Heart right ventricle (tissue), 16 donors: Measurements from ENCODE around the gene RHEB. TPM values are rescaled to one million over a fixed set of nuclear protein-coding genes. Genes with fewer than 3 reads are reported as not detected.

ENCODE experiments used
- ATAC-seq, 8 donors: fragments of 200-7000 bp; cut with Tn5 transposase; one replicate each; pipeline ENCODE4 v1.9.1; 2020; ENCODE audit warnings: mild to moderate bottlenecking in 8 of 8, moderate library complexity in 8 of 8, moderate number of reproducible peaks in 1 of 8
- DNase-seq, 2 donors: peaks; one replicate each; pipeline ENCODE4 v3.0.0-alpha.2; 2020
- H3K27ac ChIP-seq, 10 donors: fragments of 200-600 bp; sonication (generic) in 2 of 10; one replicate each; pipeline versions ENCODE4 v1.5.0 to v1.8.0; 2020 to 2022; ENCODE audit warnings: mild to moderate bottlenecking in 3 of 10
- H3K27me3 ChIP-seq, 7 donors: fragments of 200-600 bp; one replicate each; pipeline ENCODE4 v1.8.0; 2021 to 2022; ENCODE audit warnings: mild to moderate bottlenecking in 2 of 7
- H3K36me3 ChIP-seq, 9 donors: fragments of 200-600 bp; sonication (generic) in 1 of 9; one replicate each; pipeline versions ENCODE4 v1.5.0 to v1.8.0; 2020 to 2022; ENCODE audit warnings: mild to moderate bottlenecking in 2 of 9
- H3K4me1 ChIP-seq, 9 donors: fragments of 200-600 bp; sonication (generic) in 1 of 9; one replicate each; pipeline versions ENCODE4 v1.5.0 to v1.8.0; 2020 to 2022; ENCODE audit warnings: mild to moderate bottlenecking in 4 of 9
- H3K4me3 ChIP-seq, 10 donors: fragments of 200-600 bp; sonication (generic) in 2 of 10; one replicate each; pipeline versions ENCODE4 v1.5.0 to v1.8.0; 2020 to 2022; ENCODE audit warnings: mild to moderate bottlenecking in 7 of 10, moderate library complexity in 2 of 10
- H3K9me3 ChIP-seq, 11 donors: fragments of 200-600 bp in 10 of 11; sonication (generic) in 2 of 11; one replicate each; pipeline versions ENCODE4 v1.5.0 to v1.8.0; 2013 to 2022; ENCODE audit warnings: mild to moderate bottlenecking in 2 of 11, control low read depth in 1 of 11, moderate library complexity in 1 of 11
- WGBS, 2 donors: extraction: QIAGEN DNeasy Blood & Tissue Kit; methylation state at CpG; one replicate each; pipeline ENCODE4 v1.1.7; 2013; ENCODE audit warnings: inconsistent platforms in 1 of 2; 5-methylcytosine and 5-hydroxymethylcytosine counted together
- intact Hi-C, 10 donors: fragments of 100-400 bp; cut with DNase I; formaldehyde crosslinking; loops; one replicate each; pipeline versions ENCODE4 v1.11.1 to v1.14.2; 2022
- polyA plus RNA-seq, 2 donors: library from polyadenylated mRNA; stranded (reverse); fragments of 200-250 nt; gene quantifications; one replicate each; pipeline ENCODE4 v1.2.3, GENCODE V29; 2013
- total RNA-seq, 10 donors: library from RNA; stranded (reverse); fragmentation: NEBNext Ultra II Directional in 3 of 10; extraction: Animal tissue kit (Norgen Biotek cat#: 25700) in 3 of 10; gene quantifications; one replicate each; pipeline versions ENCODE4 v1.2.1 to v1.2.4, GENCODE V29; 2021 to 2023
- TF ChIP-seq, protein P1 (sequence below), 9 donors: fragments of 200-600 bp; sonication (generic) in 2 of 9; IDR thresholded peaks; one replicate each; pipeline versions ENCODE4 v1.5.0 to v1.8.0; 2021 to 2022; ENCODE audit warnings: antibody characterized with exemption in 9 of 9, mild to moderate bottlenecking in 5 of 9, moderate library complexity in 1 of 9
- donor health status: Arrhythmogenic right ventricular cardiomyopathy.
- donor health status: ischemic (EF 13 %, LVEDD 7.1; RV severe dilation, severe dysfunction).
- donor health status: healthy with polysubstance abuse.
- donor health status: DM: no; HTN: yes; CAD: no.
- donor health status: DM: no; HTN: no; CAD: no.
- donor health status: ischemic (EF 25% LVEDD 6.9; RV normal size, moderate dysfunction).
- donor health status: ischemic (EF 25% LVEDD 5.7; RV mildly dilated, moderate dysfunction).
- donor health status: healthy.
- donor health status: DM: yes; HTN: yes; CAD: no.
- donor health status: Ischemic cardiomyopathy.
- donor health status: ischemic (EF 35%, LVEDD 5.7; RV mildly dilated, moderate dysfunction).
- donor health status: nonischemic (EF 11% LVEDD 7.7; RV severe dilation, severe dysfunction).
- donor health status: DM: yes; HTN: yes; CAD: no.
- donor health status: PGD.
- donor health status: ischemic (EF 29% LVEDD 5.4; RV normal size, mild dysfunction).
- donor health status: nonischemic (EF 23%, LVEDD 6.1; RV moderate dilation, normal function).

Gene RHEB
- total and polyA plus RNA-seq, 12 donors: 56.0 to 174 (median 104) TPM

DNA sequence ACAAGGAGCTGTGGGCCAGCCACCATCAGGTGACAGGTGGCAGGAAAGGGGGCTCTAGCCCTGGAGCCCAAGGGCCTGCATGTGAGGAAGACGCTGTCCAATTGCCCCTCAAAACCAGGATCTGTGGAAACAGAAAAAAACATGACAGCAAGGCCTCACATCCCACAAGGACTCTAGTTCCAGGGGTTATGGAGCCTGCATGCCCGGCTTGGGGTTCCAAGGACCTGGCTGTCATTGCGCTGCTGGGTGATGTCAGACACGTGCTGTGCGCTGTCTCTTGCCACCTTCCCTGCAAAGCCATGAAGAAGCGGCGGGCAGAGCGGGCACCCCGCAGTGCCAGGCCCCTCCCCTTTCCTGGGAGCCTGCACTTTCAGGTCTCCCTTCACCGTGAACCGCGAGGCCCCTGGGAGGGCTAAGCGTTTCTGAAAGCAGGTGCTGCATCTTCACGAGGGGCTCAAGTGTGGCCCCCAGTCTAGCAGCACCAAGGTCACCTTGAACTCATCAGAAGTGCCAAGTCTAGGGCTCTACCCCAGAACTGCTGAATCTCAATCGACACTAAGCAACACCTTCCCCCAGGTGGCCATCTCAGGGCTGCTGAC is 64.7 kb downstream of the RHEB start:
- WGBS, 2 donors: 91 to 92% methylated on average over 15 of the region's 15 CpGs
- intact Hi-C loops: loop anchor here in 3 of 10 donors (10.0 kb wide), 2 partner anchors 170 to 300 kb away; no protein-coding TSS in a partner anchor
- Histone ChIP-seq H3K27ac (no peak overlapping the region), H3K4me1 (peaks cover 8 to 19% (median 10%) of the 10 kb centered on the region in 9 donors), H3K27me3 (no peaks in the 10 kb centered on the region), H3K9me3 (no peaks in the 10 kb centered on the region), H3K4me3 (no peak overlapping the region), H3K36me3 (no peaks in the 10 kb centered on the region)
- DNase-seq (no peak), ATAC-seq (no peak)
- TF ChIP-seq, protein P1, sequence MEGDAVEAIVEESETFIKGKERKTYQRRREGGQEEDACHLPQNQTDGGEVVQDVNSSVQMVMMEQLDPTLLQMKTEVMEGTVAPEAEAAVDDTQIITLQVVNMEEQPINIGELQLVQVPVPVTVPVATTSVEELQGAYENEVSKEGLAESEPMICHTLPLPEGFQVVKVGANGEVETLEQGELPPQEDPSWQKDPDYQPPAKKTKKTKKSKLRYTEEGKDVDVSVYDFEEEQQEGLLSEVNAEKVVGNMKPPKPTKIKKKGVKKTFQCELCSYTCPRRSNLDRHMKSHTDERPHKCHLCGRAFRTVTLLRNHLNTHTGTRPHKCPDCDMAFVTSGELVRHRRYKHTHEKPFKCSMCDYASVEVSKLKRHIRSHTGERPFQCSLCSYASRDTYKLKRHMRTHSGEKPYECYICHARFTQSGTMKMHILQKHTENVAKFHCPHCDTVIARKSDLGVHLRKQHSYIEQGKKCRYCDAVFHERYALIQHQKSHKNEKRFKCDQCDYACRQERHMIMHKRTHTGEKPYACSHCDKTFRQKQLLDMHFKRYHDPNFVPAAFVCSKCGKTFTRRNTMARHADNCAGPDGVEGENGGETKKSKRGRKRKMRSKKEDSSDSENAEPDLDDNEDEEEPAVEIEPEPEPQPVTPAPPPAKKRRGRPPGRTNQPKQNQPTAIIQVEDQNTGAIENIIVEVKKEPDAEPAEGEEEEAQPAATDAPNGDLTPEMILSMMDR (IDR thresholded peaks at IDR 0.05): no peak

DNA sequence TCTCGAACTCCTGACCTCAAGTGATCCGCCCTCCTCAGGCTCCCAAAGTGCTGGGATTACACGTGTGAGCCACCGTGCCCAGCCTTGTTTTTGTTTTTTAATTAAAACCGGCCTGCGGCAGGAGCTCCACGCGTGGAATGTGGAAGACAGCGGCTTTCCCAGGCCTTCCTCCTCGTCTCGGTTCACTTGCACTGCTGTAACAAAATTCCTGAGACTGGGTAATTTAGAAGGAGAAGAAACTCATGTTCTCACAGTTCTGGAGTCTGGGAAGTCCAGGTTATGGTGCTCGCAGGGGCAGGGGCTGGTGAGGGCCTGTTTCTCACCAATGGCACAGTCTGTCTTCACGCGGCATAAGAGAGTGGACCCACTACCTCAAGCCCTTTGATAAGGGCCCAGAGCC is 65.4 kb downstream of the RHEB start:
- Histone ChIP-seq H3K4me3 (no peak overlapping the region), H3K27ac (no peak overlapping the region), H3K9me3 (no peaks in the 10 kb centered on the region), H3K27me3 (no peaks in the 10 kb centered on the region), H3K4me1 (peaks cover 3 to 13% (median 5%) of the 10 kb centered on the region in 9 donors), H3K36me3 (no peaks in the 10 kb centered on the region)
- TF ChIP-seq, protein P1 (IDR thresholded peaks at IDR 0.05): no peak
- no peak for DNase-seq
- no peak for ATAC-seq
- 93 to 95% methylated on average over 14 of the region's 14 CpGs for WGBS, 2 donors
- intact Hi-C loops: loop anchor here in 3 of 10 donors (10.0 kb wide), 2 partner anchors 170 to 300 kb away; no protein-coding TSS in a partner anchor

DNA sequence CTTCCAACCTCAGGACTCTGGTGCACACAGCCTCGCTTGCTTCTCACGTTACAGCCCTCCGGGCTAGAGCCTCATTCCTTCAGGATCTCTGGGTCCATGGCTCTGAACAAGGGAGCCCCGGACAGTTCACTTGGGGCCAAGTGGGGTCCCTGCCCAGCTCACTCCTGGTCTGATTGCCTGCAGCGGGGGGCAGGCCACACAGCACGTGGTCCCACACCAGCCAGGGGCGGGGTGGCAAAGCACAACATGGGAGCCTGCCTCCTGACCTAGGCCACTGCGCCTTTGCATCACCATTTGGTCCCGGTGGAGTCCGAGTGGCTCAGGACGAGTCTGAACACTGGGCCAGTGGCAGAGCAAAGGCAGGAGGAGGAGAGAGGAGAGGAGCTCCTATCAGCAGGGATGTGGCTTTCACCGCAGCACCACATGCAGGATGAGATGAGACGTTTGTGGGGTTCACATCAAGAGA is 66.3 kb downstream of the RHEB start:
- no peak for DNase-seq
- intact Hi-C loops: loop anchor here in 3 of 10 donors (10.0 kb wide), 2 partner anchors 171 to 301 kb away; no protein-coding TSS in a partner anchor
- Histone ChIP-seq H3K4me3 (no peak overlapping the region), H3K27ac (no peak overlapping the region), H3K9me3 (no peaks in the 10 kb centered on the region), H3K4me1 (peaks cover 0 to 8% (median 0%) of the 10 kb centered on the region in 9 donors), H3K36me3 (no peaks in the 10 kb centered on the region), H3K27me3 (no peaks in the 10 kb centered on the region)
- WGBS, 2 donors: 80 to 85% methylated on average over 13 of the region's 13 CpGs
- TF ChIP-seq, protein P1 (IDR thresholded peaks at IDR 0.05): no peak
- ATAC-seq: no peak

DNA sequence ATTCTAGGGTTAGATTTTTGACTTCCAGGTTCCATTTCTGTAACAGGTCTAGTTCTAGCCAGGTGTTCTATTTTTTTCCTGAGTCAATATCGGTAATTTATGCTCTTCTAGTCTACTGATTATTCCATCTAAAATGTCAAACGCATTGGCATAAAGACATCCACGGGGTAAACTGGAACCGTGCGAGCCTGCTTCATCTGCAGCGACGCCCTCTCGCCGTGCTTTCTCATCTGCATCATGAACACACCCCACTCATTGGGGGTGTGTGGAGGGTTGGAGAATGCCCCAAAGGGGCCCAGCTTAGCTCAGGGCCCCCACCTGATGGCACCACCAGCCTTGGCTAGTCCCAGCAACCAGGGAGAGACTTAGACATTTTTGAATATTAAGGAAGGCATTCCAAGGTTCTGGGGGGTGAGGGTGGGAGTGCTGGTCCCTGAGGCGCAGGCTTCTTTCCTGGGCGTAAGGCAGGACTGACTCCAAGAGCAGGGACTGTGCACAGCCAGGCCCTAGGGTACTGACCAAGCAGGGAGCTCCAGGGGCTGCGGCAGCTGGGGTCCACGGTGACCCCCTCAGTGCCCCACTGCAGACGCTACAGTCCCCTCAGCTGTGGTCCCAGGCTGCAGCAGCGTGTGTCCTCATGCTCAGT is 66.9 kb downstream of the RHEB start:
- no peak overlapping the region for H3K27ac ChIP-seq
- TF ChIP-seq, protein P1 (IDR thresholded peaks at IDR 0.05): no peak
- H3K27me3 ChIP-seq: no peaks in the 10 kb centered on the region
- H3K9me3 ChIP-seq: no peaks in the 10 kb centered on the region
- peaks cover 0 to 12% (median 5%) of the 10 kb centered on the region in 9 donors for H3K4me1 ChIP-seq
- intact Hi-C loops: loop anchor here in 3 of 10 donors (10.0 kb wide), 2 partner anchors 172 to 302 kb away; no protein-coding TSS in a partner anchor
- no peak for ATAC-seq
- 87% methylated on average over 15 of the region's 15 CpGs for WGBS, 2 donors
- H3K4me3 ChIP-seq: no peak overlapping the region
- DNase-seq: no peak
- no peaks in the 10 kb centered on the region for H3K36me3 ChIP-seq
